GM21619 (cell line): ENCODE data around the gene SESTD1.

Source experiments
- ATAC-seq: cut with Tn5 transposase; IDR thresholded peaks from one replicate; pipeline ENCODE4 v1.9.1; 2021; ENCODE audit not compliant: unreplicated experiment

The SESTD1 gene, protein sequence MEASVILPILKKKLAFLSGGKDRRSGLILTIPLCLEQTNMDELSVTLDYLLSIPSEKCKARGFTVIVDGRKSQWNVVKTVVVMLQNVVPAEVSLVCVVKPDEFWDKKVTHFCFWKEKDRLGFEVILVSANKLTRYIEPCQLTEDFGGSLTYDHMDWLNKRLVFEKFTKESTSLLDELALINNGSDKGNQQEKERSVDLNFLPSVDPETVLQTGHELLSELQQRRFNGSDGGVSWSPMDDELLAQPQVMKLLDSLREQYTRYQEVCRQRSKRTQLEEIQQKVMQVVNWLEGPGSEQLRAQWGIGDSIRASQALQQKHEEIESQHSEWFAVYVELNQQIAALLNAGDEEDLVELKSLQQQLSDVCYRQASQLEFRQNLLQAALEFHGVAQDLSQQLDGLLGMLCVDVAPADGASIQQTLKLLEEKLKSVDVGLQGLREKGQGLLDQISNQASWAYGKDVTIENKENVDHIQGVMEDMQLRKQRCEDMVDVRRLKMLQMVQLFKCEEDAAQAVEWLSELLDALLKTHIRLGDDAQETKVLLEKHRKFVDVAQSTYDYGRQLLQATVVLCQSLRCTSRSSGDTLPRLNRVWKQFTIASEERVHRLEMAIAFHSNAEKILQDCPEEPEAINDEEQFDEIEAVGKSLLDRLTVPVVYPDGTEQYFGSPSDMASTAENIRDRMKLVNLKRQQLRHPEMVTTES

DNA sequence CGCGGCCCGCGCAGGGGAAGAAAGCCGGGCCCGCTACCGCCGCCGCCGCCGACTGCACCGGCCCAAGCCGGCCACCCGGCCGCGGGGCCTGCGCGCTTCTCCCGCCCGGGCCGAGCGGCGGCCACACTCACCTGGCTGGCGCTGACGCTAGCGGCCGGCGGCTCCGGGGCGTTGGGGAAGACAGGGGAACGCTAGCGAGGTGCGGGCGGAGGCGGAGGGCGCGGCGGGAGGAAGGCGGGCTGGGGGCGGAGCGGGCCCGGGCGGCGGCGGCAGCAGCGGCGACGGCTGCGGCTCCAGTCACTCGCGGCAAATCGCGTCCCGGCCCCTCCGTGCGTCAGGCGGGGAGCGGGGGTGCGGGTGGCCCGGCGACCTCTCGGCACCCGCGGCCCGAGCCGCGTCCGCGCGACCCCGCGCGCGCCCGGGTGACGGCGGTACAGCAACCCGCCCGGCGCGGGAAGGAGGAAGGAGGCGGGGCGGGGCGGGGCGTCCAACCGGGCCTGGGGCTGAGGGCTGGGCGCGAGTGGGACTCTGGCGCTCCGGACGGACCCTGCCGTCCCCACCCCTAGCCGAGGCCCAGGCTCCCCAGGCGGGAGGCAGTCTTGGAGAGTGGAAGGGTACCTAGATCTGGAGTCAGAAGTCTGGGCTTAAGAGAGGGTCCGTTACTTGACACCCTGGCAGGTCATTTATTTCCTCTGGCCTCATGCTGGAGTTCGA is at the start of gene SESTD1:
Gene SESTD1 (minus strand): TSS at position 465 of the 714 bp plus-strand sequence. CDS start 72,991 bp downstream, outside the sequence.
- peak; percentile 62 for ATAC-seq

DNA sequence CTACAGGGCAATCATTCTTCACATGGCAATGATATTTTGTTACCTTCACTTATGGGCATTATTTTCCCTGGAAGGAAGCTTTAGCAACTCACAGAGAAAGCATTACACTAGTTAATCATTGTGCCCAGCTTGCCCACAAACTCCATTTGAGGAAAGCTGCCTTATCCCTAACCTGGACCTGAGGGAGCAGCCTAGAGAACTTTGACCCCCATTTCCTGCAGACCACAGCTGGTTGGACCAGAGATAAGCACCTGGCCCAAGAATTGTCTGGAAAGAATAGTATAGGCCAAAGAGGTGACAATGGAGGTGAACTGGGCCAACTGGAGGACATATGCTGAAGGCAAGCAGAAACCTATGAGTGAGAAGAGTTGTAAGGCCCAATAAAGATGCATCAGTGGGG is 48.4 kb upstream of the SESTD1 start:
- no peak for ATAC-seq

DNA sequence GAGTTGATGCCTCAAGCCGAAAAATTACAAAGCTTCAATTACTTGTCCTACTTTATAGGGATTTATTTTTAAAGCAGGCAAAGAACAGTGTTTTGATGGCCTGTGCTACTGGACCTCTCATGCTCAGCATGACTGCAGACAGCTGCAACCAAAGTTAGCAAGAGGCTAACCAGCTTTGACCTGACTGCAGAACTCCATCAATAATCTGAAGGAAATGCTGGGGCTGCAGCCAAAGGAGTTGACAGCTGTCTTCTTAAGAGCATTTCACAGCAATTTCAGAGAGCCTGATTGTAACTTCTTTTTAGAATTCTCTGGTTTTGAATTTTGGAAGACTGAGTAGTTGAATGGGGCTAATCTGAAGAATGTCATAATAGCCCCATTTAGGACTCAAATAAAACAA is 46.5 kb upstream of the SESTD1 start:
- ATAC-seq: no peak

DNA sequence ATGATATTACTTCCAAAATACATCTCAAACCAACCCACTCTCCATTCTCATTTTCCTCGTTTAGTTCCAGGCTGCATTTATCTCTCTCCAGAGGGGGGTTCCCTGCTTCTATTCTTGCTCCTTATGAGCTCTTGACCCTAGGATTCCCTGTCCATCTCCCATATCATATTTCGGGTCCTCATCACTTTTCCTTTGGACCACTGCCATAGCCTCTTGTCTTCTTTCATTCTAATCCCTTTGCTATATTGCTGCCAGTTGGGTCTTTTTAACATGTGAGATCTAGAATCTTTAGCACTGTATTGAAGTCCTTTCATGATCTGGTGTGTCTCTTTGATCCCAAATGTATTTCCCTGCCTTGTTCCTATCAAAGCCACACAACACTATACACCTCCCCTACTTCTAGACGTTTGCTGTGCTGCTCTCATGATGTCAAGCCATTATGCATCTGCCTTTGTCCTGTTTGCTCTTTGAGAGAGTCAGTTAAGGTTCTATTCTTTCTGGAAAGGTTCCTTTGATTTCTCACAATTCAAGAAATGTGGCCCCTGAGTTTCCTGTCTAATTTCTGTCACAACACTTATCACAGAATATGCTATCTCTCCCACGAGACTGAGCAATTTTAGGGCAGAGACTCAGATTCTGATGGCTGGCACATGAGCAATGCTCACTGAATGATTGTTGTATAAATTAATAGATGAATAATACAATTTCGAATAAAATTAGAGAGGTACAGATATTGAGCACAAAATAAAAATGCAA is 43.2 kb upstream of the SESTD1 start:
- no peak for ATAC-seq

DNA sequence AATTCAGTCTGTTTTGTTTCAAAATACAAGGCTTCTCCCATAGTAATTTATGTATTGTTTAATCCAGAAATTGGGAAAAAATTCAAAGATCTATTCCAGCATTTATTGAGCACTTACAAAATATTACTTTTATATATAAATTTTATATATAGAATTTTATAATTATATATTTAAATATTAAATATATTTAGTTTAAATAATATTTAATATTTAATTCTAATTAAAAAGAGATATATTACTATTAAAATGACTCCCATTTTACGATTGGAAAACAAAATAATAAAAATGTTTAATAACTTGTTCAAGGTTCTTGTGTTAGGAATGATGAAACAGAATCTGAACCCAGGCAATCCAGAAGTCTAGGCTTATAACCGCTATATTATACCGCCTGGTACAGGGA is 40.5 kb upstream of the SESTD1 start:
- ATAC-seq: no peak

DNA sequence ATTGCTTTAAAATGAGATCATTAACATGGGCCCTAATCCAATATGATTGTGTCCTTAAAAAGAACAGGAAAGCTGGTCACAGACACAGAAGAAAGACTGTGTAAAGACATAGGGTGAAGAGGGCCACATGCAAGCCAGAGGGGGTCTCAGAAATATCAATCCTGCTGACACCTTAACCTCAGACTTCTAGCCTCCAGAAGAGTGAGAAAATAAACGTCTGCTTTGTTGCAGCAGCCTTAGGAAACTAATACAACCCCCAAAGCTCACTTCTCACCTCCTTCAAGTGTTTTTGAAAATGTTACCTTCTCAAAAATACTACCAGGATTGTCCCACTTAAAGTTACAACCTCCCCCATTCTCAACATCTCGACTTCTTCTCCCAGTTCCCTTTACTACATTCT is 39.8 kb upstream of the SESTD1 start:
- no peak for ATAC-seq

DNA sequence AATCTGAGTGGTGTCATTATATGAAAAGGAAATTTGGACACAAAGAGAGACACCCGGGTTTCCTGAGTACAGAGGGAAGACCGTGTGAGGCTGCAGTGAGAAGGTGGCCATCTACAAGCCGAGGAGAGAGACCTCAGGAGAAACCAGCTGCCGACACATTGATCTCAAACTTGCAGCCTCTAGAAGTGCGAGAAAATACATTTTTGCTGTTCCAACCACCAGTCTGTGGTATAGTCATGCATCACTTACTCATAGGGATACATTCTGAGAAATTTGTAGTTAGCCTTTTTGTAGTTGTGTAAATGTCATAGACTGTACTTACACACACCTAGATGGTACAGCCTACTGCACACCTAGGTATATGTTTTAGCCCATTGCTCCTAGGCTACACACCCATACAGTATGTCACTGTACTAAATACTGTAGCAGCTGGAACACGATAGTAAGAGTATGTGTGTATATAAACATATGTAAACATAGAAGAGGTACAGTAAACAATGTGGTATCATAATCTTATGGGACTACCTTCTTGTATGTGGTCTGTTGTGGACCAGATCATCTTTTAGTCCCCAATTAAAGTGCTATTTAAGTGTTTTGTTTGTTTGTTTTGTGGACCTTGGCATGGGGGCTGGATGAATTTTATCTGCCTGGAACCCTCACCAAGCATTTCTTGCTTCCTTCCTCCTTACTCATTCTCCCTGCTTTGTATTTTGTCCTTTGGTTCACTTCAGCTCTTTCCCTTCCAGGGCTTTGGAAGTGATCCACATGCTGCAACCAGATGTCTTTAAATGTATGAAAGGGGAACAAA is 38.3 kb upstream of the SESTD1 start:
- no peak for ATAC-seq

DNA sequence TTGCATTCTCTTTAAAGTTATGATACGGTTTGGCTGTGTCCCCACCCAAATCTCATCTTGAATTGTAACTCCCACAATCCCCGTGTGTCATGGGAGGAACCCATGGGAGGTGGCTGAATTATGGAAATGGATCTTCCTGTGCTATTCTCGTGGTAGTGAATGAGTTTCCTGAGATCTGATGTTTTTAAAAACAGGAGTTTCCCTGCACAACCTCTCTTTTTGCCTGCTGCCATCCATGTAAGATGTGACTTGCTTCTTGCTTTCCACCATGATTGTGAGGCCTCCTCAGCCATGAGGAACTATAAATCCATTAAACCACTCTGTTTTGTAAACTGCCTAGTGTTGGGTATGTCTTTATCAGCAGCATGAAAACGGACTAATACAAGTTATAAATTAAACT is 37.5 kb upstream of the SESTD1 start:
- ATAC-seq: no peak

DNA sequence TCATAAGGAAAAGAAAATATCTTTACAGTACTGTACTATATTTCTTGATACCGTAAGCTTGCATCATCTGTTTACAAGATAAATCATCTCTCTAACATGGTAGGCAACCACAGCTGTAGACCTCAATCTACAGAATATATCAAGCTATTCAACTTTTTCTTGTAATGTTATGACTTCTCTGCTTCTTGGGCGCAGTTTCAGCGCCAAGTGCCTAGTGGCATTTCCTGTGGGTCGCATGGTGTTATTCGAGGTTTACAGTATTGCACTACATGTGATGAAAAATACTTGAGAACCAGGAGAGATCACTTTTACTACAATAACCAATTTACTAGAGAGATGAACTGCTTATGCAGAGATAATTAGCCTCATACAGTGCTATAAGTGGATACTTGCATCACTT is 34.0 kb upstream of the SESTD1 start:
- no peak for ATAC-seq

DNA sequence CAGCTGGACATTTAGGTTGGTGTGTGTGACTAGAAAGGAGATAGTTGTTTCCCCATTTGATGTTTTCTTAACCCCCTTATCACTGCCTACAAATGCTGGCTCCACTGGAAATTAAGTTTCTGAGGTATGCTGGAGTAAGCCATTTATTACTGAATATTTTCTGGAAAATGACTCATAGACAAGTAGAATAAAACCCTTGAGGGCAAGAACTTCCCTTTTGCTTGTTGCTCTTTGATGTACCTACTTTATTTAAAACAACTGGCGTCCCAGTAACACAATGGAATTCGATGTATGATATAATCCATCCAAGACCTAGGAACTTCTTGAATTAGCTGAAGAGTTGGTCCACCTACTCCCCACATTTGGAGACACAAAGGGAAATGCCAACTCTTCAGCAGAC is 33.3 kb upstream of the SESTD1 start:
- no peak for ATAC-seq

DNA sequence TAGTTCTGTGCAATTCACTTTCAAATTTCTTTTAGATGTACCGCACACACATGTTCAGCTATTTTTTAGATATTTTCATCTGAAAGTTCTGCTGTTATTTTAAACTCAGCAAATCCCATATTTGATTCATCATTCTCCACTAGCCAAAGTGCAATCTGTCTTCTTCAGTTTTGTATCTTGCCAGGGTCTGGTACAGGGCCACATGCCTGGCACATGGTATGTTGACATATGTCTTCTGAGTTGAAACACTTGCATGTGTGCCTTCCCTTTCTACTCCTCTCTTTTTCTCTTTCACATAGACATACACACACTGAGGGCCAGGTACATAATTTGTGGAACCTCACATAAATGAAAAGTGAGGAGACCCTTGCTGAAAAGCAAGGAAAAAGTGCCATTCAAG is 25.7 kb upstream of the SESTD1 start:
- no peak for ATAC-seq

DNA sequence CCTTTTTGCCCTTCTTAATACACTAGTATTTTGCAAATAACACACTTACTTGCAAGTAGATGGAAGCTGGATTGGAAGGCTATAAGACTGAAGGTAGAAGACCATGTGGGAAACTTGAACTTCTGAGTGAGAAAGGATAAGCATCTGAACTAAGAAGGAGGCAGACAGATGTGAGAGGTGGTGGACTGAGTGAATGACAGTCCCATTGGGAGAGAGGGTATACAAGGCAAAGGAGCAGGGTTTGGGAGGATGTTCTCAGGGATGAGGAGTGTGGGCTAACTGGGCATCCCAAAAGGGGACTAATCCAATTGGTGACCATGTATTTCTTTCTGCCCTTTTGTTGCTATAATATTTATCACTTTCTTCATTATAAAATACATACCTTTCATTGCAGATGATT is 20.4 kb upstream of the SESTD1 start:
- no peak for ATAC-seq

DNA sequence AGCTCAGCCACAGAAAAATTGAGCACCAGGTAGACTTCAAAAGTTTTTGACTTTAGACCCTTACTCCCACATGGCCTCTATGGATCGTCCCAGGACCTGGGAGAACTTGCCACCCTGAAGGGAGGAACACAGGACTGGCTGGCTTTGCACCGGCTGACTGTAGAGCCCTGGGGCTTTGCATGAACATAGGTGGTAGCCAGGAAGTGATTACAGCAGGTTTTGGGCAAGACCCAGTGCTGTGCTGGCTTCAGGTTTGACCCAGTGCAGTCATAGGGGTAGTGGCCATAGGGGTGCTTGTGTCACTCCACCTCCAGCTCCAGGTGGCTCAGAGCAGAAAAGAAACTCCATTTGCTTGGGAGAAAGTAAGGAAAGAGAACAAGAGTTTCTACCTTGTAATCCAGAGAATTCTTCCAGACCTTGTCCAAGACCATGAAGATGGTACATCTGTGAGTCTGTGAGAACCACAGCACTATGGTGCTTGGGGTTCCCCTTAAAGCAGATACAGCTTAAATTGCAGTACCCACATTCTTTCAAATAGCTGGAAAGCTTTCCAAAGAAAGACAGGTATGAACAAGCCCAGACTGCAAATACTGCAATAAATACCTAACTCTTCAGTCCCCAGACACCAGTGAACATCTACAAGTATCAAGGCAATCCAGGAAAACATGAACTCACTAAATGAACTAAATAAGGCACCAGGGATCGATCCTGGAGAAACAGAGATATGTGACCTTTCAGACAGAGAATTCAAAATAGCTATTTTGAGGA is 13.0 kb upstream of the SESTD1 start:
- ATAC-seq: no peak

DNA sequence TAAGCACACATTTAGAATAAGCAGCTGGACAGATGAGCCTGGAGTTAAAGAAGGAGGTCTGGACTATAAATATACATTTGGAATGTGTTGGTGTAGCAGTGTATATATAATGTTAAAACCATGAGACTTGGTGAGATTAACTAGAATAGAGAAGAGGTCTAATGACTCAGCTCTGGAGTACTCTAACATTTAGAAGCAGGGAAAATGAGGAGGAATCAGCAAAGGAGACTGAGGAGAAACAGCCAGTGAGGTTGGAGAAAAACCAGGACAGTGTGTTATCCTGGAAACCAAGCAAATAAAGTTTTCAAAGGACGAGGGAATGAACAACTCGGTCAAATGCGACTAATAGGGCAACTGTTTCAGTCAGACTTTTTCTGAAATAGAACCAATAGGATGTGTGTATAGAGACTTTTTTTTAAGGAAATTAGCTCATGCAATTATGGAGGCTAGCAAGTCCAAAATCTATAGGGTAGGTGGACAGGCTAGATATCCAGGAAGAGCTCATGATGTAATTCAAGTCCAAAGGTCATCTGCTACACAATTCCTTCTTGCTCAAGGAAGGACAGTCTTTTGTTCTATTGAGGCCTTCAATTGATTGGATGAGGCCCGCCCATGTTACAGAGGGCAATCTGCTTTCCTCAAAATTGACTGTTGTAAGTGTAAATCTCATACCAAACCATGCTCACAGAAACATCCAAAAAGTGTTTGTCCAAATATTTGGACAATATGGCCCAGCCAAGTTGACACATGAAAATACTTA is 10.8 kb upstream of the SESTD1 start:
- ATAC-seq: no peak

DNA sequence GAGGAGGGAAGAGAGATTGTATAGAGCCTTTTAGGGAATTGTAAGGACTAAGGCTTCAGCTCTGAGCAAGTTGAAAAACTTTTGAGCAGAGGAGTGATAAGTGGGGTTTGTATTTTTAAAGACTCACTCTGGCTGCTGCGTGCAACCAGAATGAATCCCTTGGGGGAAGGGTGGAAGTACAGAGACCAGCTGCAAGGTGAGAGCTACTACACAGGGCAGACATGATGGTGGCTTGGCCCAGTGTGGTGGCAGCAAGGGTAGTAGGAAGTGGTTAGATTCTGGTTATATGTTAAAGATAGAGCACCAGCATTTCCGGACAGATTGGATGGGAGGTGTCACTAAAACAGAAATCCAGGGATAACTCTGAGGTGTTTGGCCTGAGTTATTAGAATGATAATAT is 10.1 kb upstream of the SESTD1 start:
- ATAC-seq: peak; percentile 98

DNA sequence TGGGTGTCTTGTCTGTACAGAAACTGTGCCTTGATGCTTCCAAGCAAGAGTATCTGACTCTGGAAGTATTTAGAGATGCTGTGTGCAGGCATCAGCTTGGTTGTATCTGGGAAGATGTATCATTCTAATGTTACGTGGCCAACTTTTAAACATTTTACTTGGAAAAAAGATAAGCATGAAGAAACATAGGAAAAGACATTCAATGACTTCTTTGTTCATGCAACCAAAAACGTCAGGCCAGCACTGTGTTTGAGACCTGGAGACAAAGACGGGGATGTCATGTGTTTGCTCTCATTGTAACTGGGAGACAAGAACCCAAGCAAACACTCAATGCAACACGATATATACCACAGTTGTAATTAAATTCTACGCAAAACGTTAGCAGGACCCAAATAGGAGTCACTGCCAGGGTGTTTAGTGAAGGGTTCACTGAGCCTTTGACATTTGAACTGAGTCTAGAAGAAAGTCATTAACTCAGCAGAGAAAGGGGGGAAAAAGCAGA is 8.9 kb upstream of the SESTD1 start:
- ATAC-seq: no peak

DNA sequence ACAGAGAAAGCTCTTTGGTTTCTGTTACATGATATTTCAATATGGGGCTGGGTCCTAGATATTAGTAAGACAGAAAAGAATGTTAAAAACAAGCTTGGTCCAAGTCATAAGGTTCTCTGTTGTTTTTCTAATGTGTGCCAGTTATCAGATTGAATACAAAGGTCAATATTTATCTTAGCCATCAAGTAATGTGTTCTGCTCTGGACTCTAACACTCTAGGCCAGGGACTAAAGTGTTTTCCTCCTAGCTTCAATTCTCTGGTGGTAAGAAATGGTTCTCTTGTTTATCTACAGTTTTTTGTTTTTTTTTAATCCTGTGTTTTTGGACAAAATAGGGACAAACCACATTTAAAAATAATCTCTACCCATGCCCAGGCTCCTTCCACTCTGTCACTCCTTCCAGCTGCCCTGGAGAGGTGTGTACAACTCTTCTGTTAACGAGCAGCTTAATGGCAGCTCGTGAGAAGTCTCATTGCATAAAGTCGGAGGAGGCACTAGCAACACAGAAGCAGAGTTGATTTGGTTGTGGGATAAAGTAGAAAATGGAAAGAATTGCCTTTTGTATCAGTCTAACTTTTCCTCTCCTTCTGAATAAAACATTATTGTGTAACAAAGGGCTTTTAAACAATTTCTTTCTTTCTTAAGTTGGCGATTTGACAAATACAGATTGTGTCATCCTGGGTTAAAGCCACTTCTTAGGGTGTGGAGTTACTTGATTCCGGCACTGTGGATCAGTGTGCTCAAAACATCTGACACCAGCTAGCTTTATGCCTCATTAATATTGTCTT is 8.0 kb upstream of the SESTD1 start:
- no peak for ATAC-seq

DNA sequence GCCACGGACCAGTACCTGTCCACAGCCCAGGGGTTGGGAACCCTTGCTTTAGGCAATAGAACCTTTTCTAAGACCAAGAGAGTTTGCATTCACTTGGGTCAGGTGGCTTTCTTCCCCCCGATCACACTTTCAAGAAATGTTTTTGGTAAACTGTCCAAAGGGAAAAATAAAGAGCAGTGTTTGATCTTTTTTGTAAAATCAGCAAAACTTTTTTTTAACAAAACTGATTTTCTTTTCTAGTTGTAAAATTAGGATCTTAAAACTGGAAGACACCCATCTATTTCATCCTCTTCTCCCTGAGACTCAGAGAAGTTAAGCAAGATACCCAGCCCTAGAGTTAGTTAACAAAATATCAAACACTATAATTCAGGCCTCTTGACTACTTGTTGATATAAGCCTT is 6.1 kb upstream of the SESTD1 start:
- no peak for ATAC-seq
